Peyer's patch (tissue), 4 donors: ENCODE data around the gene CCDC88C. TPM values are rescaled to one million over a fixed set of nuclear protein-coding genes. Genes with fewer than 3 reads are reported as not detected.

ENCODE experiments used
- DNase-seq, 3 donors: peaks; one replicate each; pipeline ENCODE4 v3.0.0-alpha.2; 2017 to 2019
- H3K27ac ChIP-seq, 4 donors: fragments of 200-600 bp; sonication (generic); one replicate each; pipeline ENCODE4 v1.5.1; 2016 to 2019
- H3K27me3 ChIP-seq, 2 donors: fragments of 200-600 bp; sonication (generic); one replicate each; pipeline ENCODE4 v1.5.1; 2019
- H3K36me3 ChIP-seq, 3 donors: fragments of 200-600 bp; sonication (generic); one replicate each; pipeline ENCODE4 v1.5.1; 2016 to 2019
- H3K4me1 ChIP-seq, 4 donors: fragments of 200-600 bp; sonication (generic); one replicate each; pipeline ENCODE4 v1.5.1; 2016 to 2019
- H3K4me3 ChIP-seq, 4 donors: fragments of 200-600 bp; sonication (generic); 1 replicate in 3 of 4; 2 replicates in 1 of 4; pipeline ENCODE4 v1.5.1; 2016 to 2019; ENCODE audit warnings: mild to moderate bottlenecking in 1 of 4
- H3K9me3 ChIP-seq, 4 donors: fragments of 200-600 bp; sonication (generic); one replicate each; pipeline ENCODE4 v1.5.1; 2016 to 2019; ENCODE audit warnings: mild to moderate bottlenecking in 1 of 4
- CTCF ChIP-seq, 6 experiments: fragments of 450-650 bp in 4 of 6; fragments of 200-600 bp in 2 of 6; sonication (generic) in 1 of 6; IDR thresholded peaks; one replicate each; pipeline ENCODE4 v1.5.1; 2017 to 2019; ENCODE audit warnings: antibody characterized with exemption in 6 of 6, mild to moderate bottlenecking in 3 of 6, moderate library complexity in 1 of 6
- POLR2A ChIP-seq, 2 donors: fragments of 450-650 bp; IDR thresholded peaks; one replicate each; pipeline ENCODE4 v1.5.1; 2017; ENCODE audit warnings: antibody characterized with exemption in 2 of 2, mild to moderate bottlenecking in 2 of 2, moderate library complexity in 2 of 2
- total RNA-seq, 4 donors: library from RNA; depleted of rRNA; stranded (reverse); fragments of >200 nt; gene quantifications; one replicate each; pipeline ENCODE4 v1.1.0, GENCODE V29; 2016

Gene CCDC88C
- total RNA-seq, 4 donors from 2014 or later: 18.9 to 189 (median 77.2) TPM

GRCh38 chr14:91338379-91338778 is 79.2 kb downstream of the CCDC88C start:
- TF ChIP-seq POLR2A (IDR thresholded peaks at IDR 0.05): no peak
- no peak for TF ChIP-seq CTCF (IDR thresholded peaks at IDR 0.05)
- Histone ChIP-seq H3K4me3 (no peak overlapping the region), H3K9me3 (no peaks in the 10 kb centered on the region), H3K36me3 (peaks cover 0 to 55% (median 0%) of the 10 kb centered on the region in 3 donors), H3K27me3 (no peaks in the 10 kb centered on the region), H3K27ac (no peak overlapping the region), H3K4me1 (no peaks in the 10 kb centered on the region)
- DNase-seq: no peak

GRCh38 chr14:91337699-91338335 is 79.8 kb downstream of the CCDC88C start:
- peaks cover 0 to 4% (median 0%) of the 10 kb centered on the region in 4 donors for H3K4me1 ChIP-seq
- no peaks in the 10 kb centered on the region for H3K27me3 ChIP-seq
- TF ChIP-seq POLR2A (IDR thresholded peaks at IDR 0.05) (no peak), CTCF (IDR thresholded peaks at IDR 0.05) (no peak)
- no peak overlapping the region for H3K27ac ChIP-seq
- no peak overlapping the region for H3K4me3 ChIP-seq
- peaks cover 0 to 55% (median 0%) of the 10 kb centered on the region in 3 donors for H3K36me3 ChIP-seq
- no peak for DNase-seq
- no peaks in the 10 kb centered on the region for H3K9me3 ChIP-seq

GRCh38 chr14:91336093-91336450 is 81.5 kb downstream of the CCDC88C start:
- Histone ChIP-seq H3K36me3 (peaks cover 0 to 39% (median 0%) of the 10 kb centered on the region in 3 donors), H3K4me1 (peaks cover 0 to 22% (median 3%) of the 10 kb centered on the region in 4 donors), H3K9me3 (no peaks in the 10 kb centered on the region), H3K27ac (no peak overlapping the region), H3K27me3 (no peaks in the 10 kb centered on the region), H3K4me3 (no peak overlapping the region)
- no peak for TF ChIP-seq CTCF (IDR thresholded peaks at IDR 0.05)
- no peak for TF ChIP-seq POLR2A (IDR thresholded peaks at IDR 0.05)
- DNase-seq: no peak

- Histone ChIP-seq H3K9me3 (no peaks in the 10 kb centered on the region), H3K27ac (no peak overlapping the region)
These were observed 82.2 kb downstream of the CCDC88C start for GRCh38 chr14:91335191-91336092.

GRCh38 chr14:91333650-91334039 is 84.0 kb downstream of the CCDC88C start:
- Histone ChIP-seq H3K9me3 (no peaks in the 10 kb centered on the region), H3K4me3 (no peak overlapping the region), H3K36me3 (peaks cover 0 to 25% (median 0%) of the 10 kb centered on the region in 3 donors), H3K4me1 (peaks cover 0 to 28% (median 3%) of the 10 kb centered on the region in 4 donors), H3K27ac (no peak overlapping the region), H3K27me3 (no peaks in the 10 kb centered on the region)
- no peak for DNase-seq
- TF ChIP-seq CTCF (IDR thresholded peaks at IDR 0.05) (no peak), POLR2A (IDR thresholded peaks at IDR 0.05) (no peak)

More at GRCh38 chr14:91335191-91336092, 82.2 kb downstream of the CCDC88C start:
- DNase-seq: no peak
- H3K4me3 ChIP-seq: no peak overlapping the region
- TF ChIP-seq POLR2A (IDR thresholded peaks at IDR 0.05): no peak
- TF ChIP-seq CTCF (IDR thresholded peaks at IDR 0.05): no peak
- H3K27me3 ChIP-seq: no peaks in the 10 kb centered on the region
- H3K4me1 ChIP-seq: peaks cover 0 to 28% (median 3%) of the 10 kb centered on the region in 4 donors
- peaks cover 0 to 35% (median 0%) of the 10 kb centered on the region in 3 donors for H3K36me3 ChIP-seq
